Liver (tissue), 9 donors: ENCODE data around the gene MAP2K3. TPM values are rescaled to one million over a fixed set of nuclear protein-coding genes. Genes with fewer than 3 reads are reported as not detected.
"Not testable (repeated sequence)": the region's sequence is repeated elsewhere in the genome, so short reads cannot be mapped to it uniquely, and the experiment has no call there.

Source experiments
- DNase-seq: peaks from one replicate; pipeline ENCODE4 v3.0.0-alpha.2; 2017; ENCODE audit warnings: low spot score
- H3K27ac ChIP-seq, 2 donors: one replicate each; pipeline ENCODE4 v1.7.0; 2013; ENCODE audit warnings: inconsistent platforms in 2 of 2, low read length in 2 of 2, control low read depth in 1 of 2, low read depth in 1 of 2, mild to moderate bottlenecking in 1 of 2
- H3K27me3 ChIP-seq, 4 donors: one replicate each; pipeline versions ENCODE4 v1.6.1 to v1.7.0; 2013; ENCODE audit warnings: low read length in 3 of 4, inconsistent platforms in 1 of 4, mild to moderate bottlenecking in 1 of 4, moderate library complexity in 1 of 4; ENCODE audit not compliant: control insufficient read depth in 4 of 4, insufficient read depth in 4 of 4
- H3K36me3 ChIP-seq, 4 donors: one replicate each; pipeline versions ENCODE4 v1.6.1 to v1.7.0; 2013; ENCODE audit warnings: low read length in 3 of 4, mild to moderate bottlenecking in 3 of 4, low read depth in 1 of 4, moderate library complexity in 1 of 4; ENCODE audit not compliant: control insufficient read depth in 4 of 4, insufficient read depth in 3 of 4
- H3K4me1 ChIP-seq, 4 donors: one replicate each; pipeline versions ENCODE4 v1.6.1 to v1.7.0; 2013; ENCODE audit warnings: low read length in 3 of 4, mild to moderate bottlenecking in 3 of 4, moderate library complexity in 1 of 4; ENCODE audit not compliant: control insufficient read depth in 4 of 4, insufficient read depth in 4 of 4
- H3K4me3 ChIP-seq, 3 donors: one replicate each; pipeline versions ENCODE4 v1.6.1 to v1.7.0; 2013; ENCODE audit warnings: low read length in 3 of 3, control low read depth in 1 of 3, low read depth in 1 of 3, mild to moderate bottlenecking in 1 of 3
- H3K9ac ChIP-seq, 2 donors: one replicate each; pipeline ENCODE4 v1.7.0; 2013; ENCODE audit warnings: low read length in 2 of 2, mild to moderate bottlenecking in 2 of 2, moderate library complexity in 2 of 2, control low read depth in 1 of 2, low read depth in 1 of 2
- H3K9me3 ChIP-seq, 4 donors: one replicate each; pipeline versions ENCODE4 v1.6.1 to v1.7.0; 2013; ENCODE audit warnings: low read length in 3 of 4; ENCODE audit not compliant: control insufficient read depth in 4 of 4
- EGR1 ChIP-seq, 2 donors: IDR thresholded peaks; 2 replicates each; pipeline ENCODE4 v1.6.1; 2016 to 2018; ENCODE audit warnings: antibody characterized with exemption in 2 of 2, low read depth in 2 of 2
- FOXA1 ChIP-seq: IDR thresholded peaks from 2 replicates; pipeline ENCODE4 v1.6.1; 2016; ENCODE audit warnings: antibody characterized with exemption
- FOXA2 ChIP-seq: IDR thresholded peaks from 2 replicates; pipeline ENCODE4 v1.6.1; 2016; ENCODE audit warnings: antibody characterized with exemption
- GABPA ChIP-seq, 2 donors: IDR thresholded peaks in 1 of 2; conservative IDR thresholded peaks in 1 of 2; 2 replicates each; pipeline ENCODE4 v1.6.1; 2016; ENCODE audit warnings: antibody characterized with exemption in 2 of 2, mild to moderate bottlenecking in 1 of 2, moderate library complexity in 1 of 2
- HNF4A ChIP-seq, 2 donors: conservative IDR thresholded peaks; 2 replicates each; pipeline ENCODE4 v1.6.1; 2016; ENCODE audit warnings: antibody characterized with exemption in 2 of 2, mild to moderate bottlenecking in 2 of 2
- HNF4G ChIP-seq: IDR thresholded peaks from 2 replicates; pipeline ENCODE4 v1.6.1; 2016; ENCODE audit warnings: antibody characterized with exemption
- JUND ChIP-seq, 2 donors: IDR thresholded peaks; 2 replicates each; pipeline ENCODE4 v1.6.1; 2016; ENCODE audit warnings: antibody characterized with exemption in 2 of 2
- NR2F2 ChIP-seq: IDR thresholded peaks from 2 replicates; pipeline ENCODE4 v1.6.1; 2016; ENCODE audit warnings: antibody characterized with exemption
- RAD21 ChIP-seq, 2 donors: IDR thresholded peaks; 2 replicates each; pipeline ENCODE4 v1.6.1; 2016; ENCODE audit warnings: antibody characterized with exemption in 2 of 2, mild to moderate bottlenecking in 2 of 2
- RXRA ChIP-seq, 2 donors: IDR thresholded peaks; 2 replicates each; pipeline ENCODE4 v1.6.1; 2017 to 2018; ENCODE audit warnings: antibody characterized with exemption in 2 of 2, mild to moderate bottlenecking in 1 of 2
- SP1 ChIP-seq: IDR thresholded peaks from 2 replicates; pipeline ENCODE4 v1.6.1; 2018; ENCODE audit warnings: antibody characterized with exemption, mild to moderate bottlenecking
- TAF1 ChIP-seq: conservative IDR thresholded peaks from 2 replicates; pipeline ENCODE4 v1.6.1; 2016; ENCODE audit warnings: antibody characterized with exemption, mild to moderate bottlenecking
- YY1 ChIP-seq: IDR thresholded peaks from 2 replicates; pipeline ENCODE4 v1.6.1; 2016; ENCODE audit warnings: antibody characterized with exemption, mild to moderate bottlenecking
- WGBS: extraction: QIAGEN DNeasy Blood & Tissue Kit; methylation state at CpG from one replicate; pipeline ENCODE4 v1.1.7; 2013; 5-methylcytosine and 5-hydroxymethylcytosine counted together
- polyA plus RNA-seq, 2 donors: library from polyadenylated mRNA; stranded (reverse) in 1 of 2; unstranded in 1 of 2; fragments of 200-250 nt in 1 of 2; fragments of >200 nt in 1 of 2; fragmentation: Nextera tagmentation in 1 of 2; extraction: Ambion mirVana in 1 of 2; gene quantifications; one replicate each; pipeline versions ENCODE4 v1.2.1 to v1.2.3, GENCODE V29; 2013 to 2015
- total RNA-seq, 2 donors: library from RNA; depleted of rRNA; stranded (reverse); fragments of >200 nt; gene quantifications; one replicate each; pipeline ENCODE4 v1.2.3, GENCODE V29; 2014
- TF ChIP-seq, protein P1 (sequence below): IDR thresholded peaks from 2 replicates; pipeline ENCODE4 v1.6.1; 2016; ENCODE audit warnings: antibody characterized with exemption
- TF ChIP-seq, protein P2 (sequence below): IDR thresholded peaks from 2 replicates; pipeline ENCODE4 v1.6.1; 2016; ENCODE audit warnings: antibody characterized with exemption, mild to moderate bottlenecking
- TF ChIP-seq, protein P3 (sequence below): fragments of 150-350 bp; IDR thresholded peaks from 2 replicates; pipeline ENCODE4 v1.5.1; 2017; ENCODE audit warnings: improper control_type of control experiment, low read depth, low read length; ENCODE audit not compliant: missing input control
- TF ChIP-seq, protein P4 (sequence below): IDR thresholded peaks from 2 replicates; pipeline ENCODE4 v1.6.1; 2016; ENCODE audit warnings: antibody characterized with exemption
- TF ChIP-seq, protein P5 (sequence below): IDR thresholded peaks from 2 replicates; pipeline ENCODE4 v1.6.1; 2016; ENCODE audit warnings: antibody characterized with exemption
- donor health status: healthy.
- donor health status: healthy.
- donor health status: healthy.
- donor health status: healthy.
- donor health status: healthy.

The MAP2K3 gene
- total and polyA plus RNA-seq, 4 donors = 21.6 to 88.4 (median 30.5) TPM

DNA sequence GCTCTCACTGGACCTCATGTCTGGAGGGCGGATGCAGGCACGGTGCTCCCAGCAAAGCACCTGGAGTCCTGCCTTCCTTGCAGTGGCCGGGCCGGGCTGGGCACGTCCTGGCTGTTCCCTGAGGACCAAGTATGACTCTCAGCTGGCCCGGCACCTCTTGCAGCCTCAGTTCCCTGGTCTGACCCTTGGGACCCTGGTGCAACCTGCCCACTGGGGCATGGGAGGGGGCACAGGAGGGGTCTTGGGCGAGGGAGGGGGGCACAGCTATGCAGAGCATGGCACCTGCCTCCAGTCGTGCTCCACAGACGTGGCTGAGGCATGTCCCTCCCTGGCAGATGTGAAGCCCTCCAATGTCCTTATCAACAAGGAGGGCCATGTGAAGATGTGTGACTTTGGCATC, 19.6 kb downstream of the MAP2K3 start:
- no peak overlapping the region for H3K4me3 ChIP-seq
- no peak overlapping the region for H3K9ac ChIP-seq
- H3K27me3 ChIP-seq = no peaks in the 10 kb centered on the region
- peaks cover 8 to 71% (median 45%) of the 10 kb centered on the region in 4 donors for H3K36me3 ChIP-seq
- H3K4me1 ChIP-seq = no peaks in the 10 kb centered on the region
- 76% methylated on average over 9 of the region's 9 CpGs for WGBS
- no peak for TF ChIP-seq RAD21 (IDR thresholded peaks at IDR 0.05)
- TF ChIP-seq, protein P1, sequence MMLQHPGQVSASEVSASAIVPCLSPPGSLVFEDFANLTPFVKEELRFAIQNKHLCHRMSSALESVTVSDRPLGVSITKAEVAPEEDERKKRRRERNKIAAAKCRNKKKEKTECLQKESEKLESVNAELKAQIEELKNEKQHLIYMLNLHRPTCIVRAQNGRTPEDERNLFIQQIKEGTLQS = no peak
- TF ChIP-seq, protein P2, sequence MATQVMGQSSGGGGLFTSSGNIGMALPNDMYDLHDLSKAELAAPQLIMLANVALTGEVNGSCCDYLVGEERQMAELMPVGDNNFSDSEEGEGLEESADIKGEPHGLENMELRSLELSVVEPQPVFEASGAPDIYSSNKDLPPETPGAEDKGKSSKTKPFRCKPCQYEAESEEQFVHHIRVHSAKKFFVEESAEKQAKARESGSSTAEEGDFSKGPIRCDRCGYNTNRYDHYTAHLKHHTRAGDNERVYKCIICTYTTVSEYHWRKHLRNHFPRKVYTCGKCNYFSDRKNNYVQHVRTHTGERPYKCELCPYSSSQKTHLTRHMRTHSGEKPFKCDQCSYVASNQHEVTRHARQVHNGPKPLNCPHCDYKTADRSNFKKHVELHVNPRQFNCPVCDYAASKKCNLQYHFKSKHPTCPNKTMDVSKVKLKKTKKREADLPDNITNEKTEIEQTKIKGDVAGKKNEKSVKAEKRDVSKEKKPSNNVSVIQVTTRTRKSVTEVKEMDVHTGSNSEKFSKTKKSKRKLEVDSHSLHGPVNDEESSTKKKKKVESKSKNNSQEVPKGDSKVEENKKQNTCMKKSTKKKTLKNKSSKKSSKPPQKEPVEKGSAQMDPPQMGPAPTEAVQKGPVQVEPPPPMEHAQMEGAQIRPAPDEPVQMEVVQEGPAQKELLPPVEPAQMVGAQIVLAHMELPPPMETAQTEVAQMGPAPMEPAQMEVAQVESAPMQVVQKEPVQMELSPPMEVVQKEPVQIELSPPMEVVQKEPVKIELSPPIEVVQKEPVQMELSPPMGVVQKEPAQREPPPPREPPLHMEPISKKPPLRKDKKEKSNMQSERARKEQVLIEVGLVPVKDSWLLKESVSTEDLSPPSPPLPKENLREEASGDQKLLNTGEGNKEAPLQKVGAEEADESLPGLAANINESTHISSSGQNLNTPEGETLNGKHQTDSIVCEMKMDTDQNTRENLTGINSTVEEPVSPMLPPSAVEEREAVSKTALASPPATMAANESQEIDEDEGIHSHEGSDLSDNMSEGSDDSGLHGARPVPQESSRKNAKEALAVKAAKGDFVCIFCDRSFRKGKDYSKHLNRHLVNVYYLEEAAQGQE = no peak
- TF ChIP-seq, protein P3, sequence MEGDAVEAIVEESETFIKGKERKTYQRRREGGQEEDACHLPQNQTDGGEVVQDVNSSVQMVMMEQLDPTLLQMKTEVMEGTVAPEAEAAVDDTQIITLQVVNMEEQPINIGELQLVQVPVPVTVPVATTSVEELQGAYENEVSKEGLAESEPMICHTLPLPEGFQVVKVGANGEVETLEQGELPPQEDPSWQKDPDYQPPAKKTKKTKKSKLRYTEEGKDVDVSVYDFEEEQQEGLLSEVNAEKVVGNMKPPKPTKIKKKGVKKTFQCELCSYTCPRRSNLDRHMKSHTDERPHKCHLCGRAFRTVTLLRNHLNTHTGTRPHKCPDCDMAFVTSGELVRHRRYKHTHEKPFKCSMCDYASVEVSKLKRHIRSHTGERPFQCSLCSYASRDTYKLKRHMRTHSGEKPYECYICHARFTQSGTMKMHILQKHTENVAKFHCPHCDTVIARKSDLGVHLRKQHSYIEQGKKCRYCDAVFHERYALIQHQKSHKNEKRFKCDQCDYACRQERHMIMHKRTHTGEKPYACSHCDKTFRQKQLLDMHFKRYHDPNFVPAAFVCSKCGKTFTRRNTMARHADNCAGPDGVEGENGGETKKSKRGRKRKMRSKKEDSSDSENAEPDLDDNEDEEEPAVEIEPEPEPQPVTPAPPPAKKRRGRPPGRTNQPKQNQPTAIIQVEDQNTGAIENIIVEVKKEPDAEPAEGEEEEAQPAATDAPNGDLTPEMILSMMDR = no peak
- TF ChIP-seq, protein P4, sequence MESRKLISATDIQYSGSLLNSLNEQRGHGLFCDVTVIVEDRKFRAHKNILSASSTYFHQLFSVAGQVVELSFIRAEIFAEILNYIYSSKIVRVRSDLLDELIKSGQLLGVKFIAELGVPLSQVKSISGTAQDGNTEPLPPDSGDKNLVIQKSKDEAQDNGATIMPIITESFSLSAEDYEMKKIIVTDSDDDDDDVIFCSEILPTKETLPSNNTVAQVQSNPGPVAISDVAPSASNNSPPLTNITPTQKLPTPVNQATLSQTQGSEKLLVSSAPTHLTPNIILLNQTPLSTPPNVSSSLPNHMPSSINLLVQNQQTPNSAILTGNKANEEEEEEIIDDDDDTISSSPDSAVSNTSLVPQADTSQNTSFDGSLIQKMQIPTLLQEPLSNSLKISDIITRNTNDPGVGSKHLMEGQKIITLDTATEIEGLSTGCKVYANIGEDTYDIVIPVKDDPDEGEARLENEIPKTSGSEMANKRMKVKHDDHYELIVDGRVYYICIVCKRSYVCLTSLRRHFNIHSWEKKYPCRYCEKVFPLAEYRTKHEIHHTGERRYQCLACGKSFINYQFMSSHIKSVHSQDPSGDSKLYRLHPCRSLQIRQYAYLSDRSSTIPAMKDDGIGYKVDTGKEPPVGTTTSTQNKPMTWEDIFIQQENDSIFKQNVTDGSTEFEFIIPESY = no peak
- TF ChIP-seq SP1 = no peak
- no peak for TF ChIP-seq FOXA2
- no peak for TF ChIP-seq FOXA1
- no peak for TF ChIP-seq RXRA (IDR thresholded peaks at IDR 0.05)
- no peak for TF ChIP-seq EGR1 (IDR thresholded peaks at IDR 0.05; ENCODE audit: low read depth in 2 of 2)
- TF ChIP-seq NR2F2 = no peak
- no peak for TF ChIP-seq HNF4G
- no peak for TF ChIP-seq YY1
- TF ChIP-seq, protein P5, sequence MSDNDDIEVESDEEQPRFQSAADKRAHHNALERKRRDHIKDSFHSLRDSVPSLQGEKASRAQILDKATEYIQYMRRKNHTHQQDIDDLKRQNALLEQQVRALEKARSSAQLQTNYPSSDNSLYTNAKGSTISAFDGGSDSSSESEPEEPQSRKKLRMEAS = no peak
- no peak for TF ChIP-seq GABPA (IDR thresholded peaks at IDR 0.05 in 1 of 2, conservative IDR thresholded peaks at IDR 0.05 in 1 of 2)
- no peak for TF ChIP-seq HNF4A (conservative IDR thresholded peaks at IDR 0.05)
- no peak for TF ChIP-seq JUND (IDR thresholded peaks at IDR 0.05)
- TF ChIP-seq TAF1 = no peak
- no peaks in the 10 kb centered on the region for H3K9me3 ChIP-seq
- no peak for DNase-seq
- no peak overlapping the region for H3K27ac ChIP-seq

DNA sequence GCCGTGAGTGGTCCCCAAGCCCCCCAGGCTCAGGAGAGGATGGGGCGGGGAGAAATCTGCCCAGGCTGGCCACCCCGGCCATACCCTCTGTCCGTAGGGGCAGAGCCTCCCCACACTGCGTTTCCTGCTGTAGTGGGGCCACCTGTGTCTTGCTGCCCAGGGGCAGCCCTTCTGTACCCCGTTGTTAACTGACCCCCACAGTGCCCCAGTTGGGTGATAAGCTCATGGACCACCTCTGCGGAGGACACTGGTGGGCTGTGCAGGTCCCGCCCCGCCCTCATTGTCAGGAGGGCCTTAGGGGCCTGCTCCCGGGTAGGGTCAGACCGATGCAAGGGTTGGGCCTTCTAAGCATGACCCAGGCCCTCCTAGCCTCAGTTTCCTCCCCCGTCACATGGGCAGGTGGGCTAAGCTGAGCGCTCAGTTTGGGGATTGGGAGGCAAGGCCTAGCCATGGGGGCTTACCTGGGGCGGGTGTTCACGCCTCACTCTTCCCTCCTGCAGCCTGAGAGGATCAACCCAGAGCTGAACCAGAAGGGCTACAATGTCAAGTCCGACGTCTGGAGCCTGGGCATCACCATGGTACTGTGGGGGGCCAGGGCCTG, 20.1 kb downstream of the MAP2K3 start:
- H3K9ac ChIP-seq, H3K4me3 ChIP-seq, H3K4me1 ChIP-seq, H3K9me3 ChIP-seq, H3K27me3 ChIP-seq, DNase-seq, H3K27ac ChIP-seq: not testable (repeated sequence)
- 87% methylated on average over 17 of the region's 17 CpGs for WGBS
- H3K36me3 ChIP-seq = peaks cover 8 to 67% (median 46%) of the 10 kb centered on the region in 4 donors

DNA sequence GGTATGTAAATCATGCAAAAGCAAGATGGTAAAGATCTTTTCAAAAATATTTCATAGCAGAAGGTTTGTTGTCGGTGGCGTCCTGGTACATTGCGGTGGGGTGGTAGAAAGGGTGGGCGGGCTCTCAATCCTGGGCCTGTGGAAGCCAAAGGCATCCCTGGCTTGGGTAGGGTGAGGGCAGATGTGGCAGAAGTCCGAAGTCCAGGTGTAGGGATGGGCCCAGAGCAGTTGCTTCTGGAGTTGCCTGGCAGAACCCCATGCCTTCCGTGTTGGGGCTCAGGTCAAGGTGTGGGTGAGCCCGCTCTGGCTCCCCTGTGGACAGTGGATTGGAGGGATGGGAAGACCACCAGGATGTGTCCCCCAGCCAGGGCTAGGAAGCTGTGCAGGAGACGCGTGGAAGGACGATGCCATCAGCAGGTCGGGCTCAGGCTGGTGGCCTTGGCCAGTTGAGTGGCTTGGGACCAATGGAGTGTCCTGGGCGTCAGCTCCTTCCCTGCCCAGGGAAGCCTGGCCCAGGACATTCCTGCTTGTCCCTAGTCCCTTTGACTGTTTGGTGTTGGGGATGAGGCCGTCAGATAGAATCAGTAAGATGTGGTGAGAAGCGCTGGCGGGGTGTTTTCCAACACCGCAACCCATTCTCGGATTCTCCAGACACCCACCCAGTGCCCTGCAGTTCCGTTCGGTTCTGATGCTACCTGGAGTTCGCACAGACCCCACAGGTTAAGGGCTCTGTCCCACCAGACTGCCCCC, 21.1 kb downstream of the MAP2K3 start:
- not testable (repeated sequence) for H3K4me3 ChIP-seq, DNase-seq, H3K27ac ChIP-seq, H3K27me3 ChIP-seq, H3K9ac ChIP-seq, H3K9me3 ChIP-seq, H3K4me1 ChIP-seq
- peaks cover 11 to 58% (median 41%) of the 10 kb centered on the region in 4 donors for H3K36me3 ChIP-seq
- WGBS = 89% methylated on average over 18 of the region's 20 CpGs
